HG03159 (cell line): Measurements from ENCODE around the gene TYR.
"Not testable (repeated sequence)": the region's sequence is repeated elsewhere in the genome, so short reads cannot be mapped to it uniquely, and the experiment has no call there.

Source experiments
- ATAC-seq: cut with Tn5 transposase; IDR thresholded peaks from one replicate; pipeline ENCODE4 v1.9.1; 2021; ENCODE audit warnings: mild to moderate bottlenecking, moderate library complexity; ENCODE audit not compliant: unreplicated experiment

The TYR gene

GRCh38 chr11:89267660-89268302, 90.1 kb downstream of the TYR start:
- ATAC-seq, result no peak

- ATAC-seq, result not testable (repeated sequence)
Measured at GRCh38 chr11:89272540-89273088, 94.9 kb downstream of the TYR start.

DNA sequence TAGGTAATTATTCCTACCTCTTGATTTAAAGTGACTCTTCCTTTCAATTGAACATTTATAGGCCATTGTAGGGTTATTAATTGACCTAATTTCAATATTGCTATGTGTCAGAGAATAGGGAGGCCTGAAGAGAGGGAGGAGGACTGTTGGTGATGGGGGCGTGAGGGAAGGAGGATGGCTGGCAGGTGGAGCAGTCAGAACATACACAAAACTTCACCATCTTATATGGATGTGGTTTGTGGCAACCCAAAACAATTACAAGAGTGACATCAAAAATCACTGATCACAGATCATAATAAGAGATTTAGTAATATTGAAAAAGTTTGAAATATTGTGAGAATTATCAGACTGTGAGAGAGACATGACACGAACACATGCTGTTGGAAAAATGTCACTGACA, 95.5 kb downstream of the TYR start:
- ATAC-seq, result not testable (repeated sequence)

- no peak for ATAC-seq
Measured at GRCh38 chr11:89275966-89276365, 98.3 kb downstream of the TYR start.

GRCh38 chr11:89279176-89279575, 101.5 kb downstream of the TYR start:
- no peak for ATAC-seq

DNA sequence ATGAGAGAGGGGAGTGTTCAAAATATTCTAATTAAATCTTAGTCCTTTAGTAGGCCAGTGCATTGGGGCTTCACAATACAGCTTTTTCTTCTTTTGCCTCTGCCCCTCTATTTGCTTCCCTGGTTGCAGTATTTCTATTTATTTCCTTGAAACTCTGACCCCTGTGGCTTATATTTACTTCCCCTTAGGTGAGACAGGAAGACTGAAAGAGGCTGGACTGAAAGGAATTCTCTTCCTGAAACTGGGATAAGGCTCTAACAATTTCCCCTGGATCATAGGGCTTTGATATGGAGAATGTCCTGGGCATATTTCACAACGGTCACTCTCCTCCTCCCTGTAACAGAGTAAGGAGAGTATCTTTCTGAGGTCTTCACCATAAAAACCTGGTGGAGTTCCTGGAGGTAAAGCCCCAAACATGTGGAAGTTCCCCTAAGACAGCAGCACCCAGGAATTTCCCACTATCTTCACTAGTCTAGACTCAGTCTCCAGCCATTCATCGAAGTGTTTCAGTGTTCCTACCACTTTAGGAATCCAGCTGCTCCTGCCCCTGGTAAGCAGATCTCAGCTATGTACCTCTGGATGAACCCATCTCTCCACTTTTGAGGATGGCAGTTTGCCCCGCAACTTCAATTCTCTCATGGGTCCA, 103.5 kb downstream of the TYR start:
- ATAC-seq, result not testable (repeated sequence)

DNA sequence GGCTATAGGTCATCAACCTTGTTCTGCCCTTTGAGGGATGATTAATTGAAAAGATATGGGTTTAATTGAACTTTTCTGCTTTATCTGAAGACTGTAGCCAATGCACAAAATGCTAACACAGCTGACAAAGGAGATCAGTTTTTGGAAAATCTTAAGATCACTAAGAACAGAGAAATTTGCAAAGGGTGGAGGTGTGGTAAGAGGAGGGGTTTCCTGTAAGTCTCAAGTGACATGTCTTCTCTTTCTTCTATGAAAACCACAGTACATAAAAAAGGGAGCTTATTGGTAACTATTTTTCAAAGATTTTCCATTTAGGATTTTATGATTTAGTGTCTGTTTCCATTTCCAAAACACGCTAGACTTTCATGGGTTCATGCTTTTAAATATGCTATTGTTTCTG, 108.9 kb downstream of the TYR start:
- not testable (repeated sequence) for ATAC-seq

- ATAC-seq, result not testable (repeated sequence)
Measured at GRCh38 chr11:89288004-89288403, 110.3 kb downstream of the TYR start.

GRCh38 chr11:89293965-89294679, 116.4 kb downstream of the TYR start:
- ATAC-seq, result no peak

DNA sequence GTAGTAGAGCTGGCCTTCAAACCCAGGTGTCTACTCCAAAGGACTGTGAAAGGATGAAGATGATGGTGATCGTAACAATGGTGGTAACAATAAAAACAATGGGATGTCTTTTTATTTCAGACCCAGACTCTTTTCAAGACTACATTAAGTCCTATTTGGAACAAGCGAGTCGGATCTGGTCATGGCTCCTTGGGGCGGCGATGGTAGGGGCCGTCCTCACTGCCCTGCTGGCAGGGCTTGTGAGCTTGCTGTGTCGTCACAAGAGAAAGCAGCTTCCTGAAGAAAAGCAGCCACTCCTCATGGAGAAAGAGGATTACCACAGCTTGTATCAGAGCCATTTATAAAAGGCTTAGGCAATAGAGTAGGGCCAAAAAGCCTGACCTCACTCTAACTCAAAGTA, 117.3 kb downstream of the TYR start:
- not testable (repeated sequence) for ATAC-seq

DNA sequence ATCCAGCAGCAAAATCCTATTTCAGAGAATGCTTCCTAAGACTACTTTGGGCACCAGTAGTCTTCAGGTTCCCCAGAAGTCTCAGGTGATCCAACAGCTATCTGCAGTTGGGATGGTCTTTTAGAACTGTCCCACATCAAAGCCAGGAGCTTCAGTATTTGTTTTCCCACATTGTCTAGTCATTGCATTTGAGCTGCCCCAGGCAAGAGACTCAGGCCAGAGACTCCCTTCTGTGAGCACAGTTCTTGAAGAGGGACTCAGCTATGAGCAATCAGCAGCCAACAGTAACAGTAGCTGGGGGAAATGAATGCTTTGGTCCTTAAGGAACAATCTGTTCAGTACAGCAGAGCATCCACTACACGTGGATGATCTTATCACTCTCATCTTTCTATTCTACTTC, 125.4 kb downstream of the TYR start:
- not testable (repeated sequence) for ATAC-seq

DNA sequence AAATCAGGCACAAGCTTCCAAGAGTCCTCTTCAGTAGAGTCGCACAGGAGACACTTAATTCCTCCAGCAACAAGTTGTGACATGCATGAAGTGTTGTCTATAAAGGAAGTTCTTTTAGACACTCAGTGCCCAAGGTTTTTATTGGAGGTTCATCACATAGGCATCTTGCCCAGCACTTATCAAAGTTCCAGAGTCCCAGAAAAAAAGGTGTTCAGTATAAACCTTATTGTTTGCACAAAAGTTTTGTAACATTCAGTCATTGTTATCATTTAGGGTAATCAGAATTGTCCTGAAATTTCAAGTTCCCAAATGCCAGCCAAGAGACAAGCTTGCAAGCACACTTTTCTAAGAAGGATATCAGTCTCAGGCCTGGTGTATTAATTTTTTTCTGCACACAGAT, 130.6 kb downstream of the TYR start:
- not testable (repeated sequence) for ATAC-seq

DNA sequence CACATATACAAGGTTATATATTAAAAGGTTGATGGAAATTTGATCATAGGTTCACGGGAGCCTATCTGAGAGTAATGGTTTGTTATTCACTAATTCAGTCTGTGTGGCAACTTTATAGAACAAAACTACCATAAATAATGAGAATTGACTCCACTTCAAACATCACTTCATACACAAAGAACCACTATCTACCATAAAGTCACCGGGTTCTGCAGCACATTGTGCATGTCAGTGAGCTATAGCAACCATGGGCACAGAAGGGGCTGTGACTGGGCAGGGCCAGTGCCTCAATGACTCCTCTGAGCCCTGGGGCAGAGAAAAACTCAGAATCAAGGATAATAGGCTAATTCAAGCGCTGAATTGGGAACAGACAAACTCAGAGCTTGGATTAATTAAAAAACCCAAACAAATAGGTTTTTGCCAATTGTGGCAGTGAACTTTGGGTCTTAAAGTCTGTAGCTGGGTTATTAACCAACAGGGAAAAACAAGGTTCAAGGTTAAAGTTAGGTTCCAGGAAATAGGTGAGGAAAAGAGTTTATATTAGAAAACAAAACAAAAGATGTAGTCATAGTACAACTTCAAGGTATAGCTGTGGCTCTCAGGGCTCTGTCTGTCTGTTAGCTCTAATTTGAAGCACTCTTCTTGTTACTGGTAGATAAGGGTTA, 131.8 kb downstream of the TYR start:
- not testable (repeated sequence) for ATAC-seq

- not testable (repeated sequence) for ATAC-seq
Measured at GRCh38 chr11:89310607-89311006, 132.9 kb downstream of the TYR start.

DNA sequence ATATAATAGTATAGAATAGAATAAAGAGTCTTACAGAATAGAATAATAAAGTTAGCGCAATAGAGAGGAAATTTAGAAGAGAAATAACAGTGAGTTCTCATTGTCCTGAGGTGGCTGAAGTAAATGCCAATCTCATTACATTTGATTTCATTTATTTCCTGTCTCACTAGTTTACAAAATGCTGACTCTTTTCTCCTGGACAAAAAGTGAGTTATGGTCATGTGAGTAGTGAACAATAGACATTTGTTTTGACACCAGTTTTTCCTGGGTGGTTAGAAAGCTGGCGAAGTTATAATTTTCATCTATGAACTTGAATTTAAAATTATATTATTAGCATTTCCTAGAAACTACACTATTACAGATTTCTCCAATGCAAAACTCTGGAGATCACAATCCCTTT, 143.7 kb downstream of the TYR start:
- ATAC-seq, result no peak

- no peak for ATAC-seq
Measured at GRCh38 chr11:89327885-89328284, 150.2 kb downstream of the TYR start.

DNA sequence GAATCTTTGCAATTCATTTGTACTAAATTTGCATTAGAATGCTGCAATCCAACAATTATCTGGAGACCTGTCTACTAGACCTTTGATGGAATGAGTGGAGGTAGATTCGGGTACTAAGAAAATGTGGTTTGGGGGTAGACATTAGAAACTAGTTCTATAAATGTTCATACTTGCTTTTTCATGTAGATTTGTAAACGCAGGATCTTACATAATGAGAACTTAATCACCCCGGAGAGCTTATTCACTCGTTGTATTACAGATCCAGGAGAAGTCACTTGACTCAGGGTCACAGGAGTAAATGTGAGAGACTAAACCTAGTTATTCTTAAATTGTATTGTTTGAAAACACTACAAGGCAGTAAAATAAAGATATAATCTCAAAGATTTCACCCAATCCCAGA, 154.3 kb downstream of the TYR start:
- not testable (repeated sequence) for ATAC-seq

GRCh38 chr11:89333704-89334103, 156.0 kb downstream of the TYR start:
- not testable (repeated sequence) for ATAC-seq

DNA sequence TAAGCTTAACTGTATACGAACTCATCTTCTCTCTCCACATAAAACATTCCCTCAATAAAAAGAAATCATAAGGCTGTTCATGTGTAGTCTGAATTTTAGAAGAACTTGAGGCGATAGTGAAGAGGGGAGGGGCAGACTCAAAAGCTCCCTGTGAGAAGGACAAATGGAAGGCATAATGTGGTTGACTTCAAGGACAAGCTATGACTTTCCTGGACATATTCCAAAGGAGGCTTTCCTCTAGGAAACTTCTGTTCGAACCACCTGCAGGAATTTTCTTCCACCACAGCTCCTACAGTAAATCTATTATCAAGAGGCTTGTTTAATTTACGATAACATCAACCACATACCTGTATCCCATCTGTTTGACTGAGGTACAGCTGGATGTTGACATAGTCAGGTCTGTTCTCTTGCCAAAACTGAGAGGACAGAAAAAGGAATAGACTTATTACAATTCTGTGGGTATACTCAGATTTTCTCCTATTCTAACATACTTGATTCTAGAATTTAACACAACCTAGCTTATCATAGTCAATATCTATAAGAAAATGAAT, 159.5 kb downstream of the TYR start:
- not testable (repeated sequence) for ATAC-seq

DNA sequence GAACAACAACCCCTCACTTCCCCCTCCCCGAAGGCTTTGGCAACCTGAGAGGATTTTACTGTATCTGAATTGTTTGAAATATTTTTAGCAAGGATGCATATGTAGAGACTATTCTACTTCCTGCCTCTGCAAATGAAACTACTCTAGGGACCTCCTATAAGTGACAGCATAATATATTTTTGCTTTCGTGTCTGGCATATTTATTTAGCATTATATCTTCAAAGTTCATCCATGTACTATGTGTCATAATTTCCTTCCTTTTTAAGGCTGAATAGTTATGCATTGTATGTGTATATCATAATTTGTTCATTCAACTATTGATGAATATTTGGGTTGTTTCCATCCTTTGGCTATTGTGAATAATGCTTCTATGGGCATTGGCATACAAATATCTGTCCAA, 160.4 kb downstream of the TYR start:
- not testable (repeated sequence) for ATAC-seq

- not testable (repeated sequence) for ATAC-seq
Measured at GRCh38 chr11:89340450-89340849, 162.8 kb downstream of the TYR start.
